Measurements from ENCODE around the gene BBS9. TPM values are rescaled to one million over a fixed set of nuclear protein-coding genes. Genes with fewer than 3 reads are reported as not detected.

Gene BBS9
- total and polyA plus RNA-seq, 4 donors = 2.3 to 9.5 (median 4.5) TPM

DNA sequence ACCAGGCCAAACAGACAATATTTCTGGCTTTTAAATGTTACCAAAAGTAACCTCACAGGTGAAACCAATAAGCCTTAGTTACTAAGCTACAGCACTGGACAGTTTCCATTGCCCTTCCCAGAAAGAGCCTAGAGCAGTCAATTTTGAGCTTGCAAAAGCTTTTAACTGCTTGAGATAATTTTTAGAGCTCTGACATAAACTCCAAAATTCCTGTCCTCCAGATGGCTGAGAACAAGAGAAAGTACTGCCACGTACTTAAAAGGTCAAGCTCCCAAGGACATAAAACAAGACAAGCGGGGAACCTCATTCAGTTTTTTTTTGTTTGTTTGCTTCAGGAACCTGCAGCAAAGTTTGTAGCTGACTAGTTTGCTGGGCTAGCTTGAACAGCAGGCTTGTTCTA lies 54.1 kb downstream of the BBS9 start:
- TF ChIP-seq, protein P1, sequence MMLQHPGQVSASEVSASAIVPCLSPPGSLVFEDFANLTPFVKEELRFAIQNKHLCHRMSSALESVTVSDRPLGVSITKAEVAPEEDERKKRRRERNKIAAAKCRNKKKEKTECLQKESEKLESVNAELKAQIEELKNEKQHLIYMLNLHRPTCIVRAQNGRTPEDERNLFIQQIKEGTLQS (IDR thresholded peaks at IDR 0.05) = no peak
- TF ChIP-seq RXRA (IDR thresholded peaks at IDR 0.05) = no peak
- no peak for TF ChIP-seq HNF4G (IDR thresholded peaks at IDR 0.05)
- no peak for TF ChIP-seq YY1 (IDR thresholded peaks at IDR 0.05)
- no peak for TF ChIP-seq HNF4A (conservative IDR thresholded peaks at IDR 0.05)
- TF ChIP-seq EGR1 (IDR thresholded peaks at IDR 0.05; ENCODE audit: low read depth in 2 of 2) = no peak
- TF ChIP-seq GABPA (IDR thresholded peaks at IDR 0.05 in 1 of 2, conservative IDR thresholded peaks at IDR 0.05 in 1 of 2) = no peak
- Histone ChIP-seq H3K27me3 (ENCODE audit: control insufficient read depth in 4 of 4, insufficient read depth in 4 of 4, low read length in 3 of 4) (no peaks in the 10 kb centered on the region), H3K36me3 (ENCODE audit: control insufficient read depth in 4 of 4, insufficient read depth in 3 of 4, low read depth in 1 of 4, low read length in 3 of 4) (no peaks in the 10 kb centered on the region), H3K9ac (ENCODE audit: low read depth in 1 of 2, low read length in 2 of 2) (no peak overlapping the region), H3K4me1 (ENCODE audit: control insufficient read depth in 4 of 4, insufficient read depth in 4 of 4, low read length in 3 of 4) (peaks cover 0 to 4% (median under 1%) of the 10 kb centered on the region in 4 donors), H3K27ac (ENCODE audit: low read depth in 1 of 2, low read length in 2 of 2) (no peak overlapping the region), H3K9me3 (ENCODE audit: control insufficient read depth in 4 of 4, low read length in 3 of 4) (no peaks in the 10 kb centered on the region), H3K4me3 (ENCODE audit: low read depth in 1 of 3, low read length in 3 of 3) (no peak overlapping the region)
- DNase-seq (ENCODE audit: low spot score) = no peak
- WGBS = 76% methylated on average over 2 of the region's 2 CpGs

DNA sequence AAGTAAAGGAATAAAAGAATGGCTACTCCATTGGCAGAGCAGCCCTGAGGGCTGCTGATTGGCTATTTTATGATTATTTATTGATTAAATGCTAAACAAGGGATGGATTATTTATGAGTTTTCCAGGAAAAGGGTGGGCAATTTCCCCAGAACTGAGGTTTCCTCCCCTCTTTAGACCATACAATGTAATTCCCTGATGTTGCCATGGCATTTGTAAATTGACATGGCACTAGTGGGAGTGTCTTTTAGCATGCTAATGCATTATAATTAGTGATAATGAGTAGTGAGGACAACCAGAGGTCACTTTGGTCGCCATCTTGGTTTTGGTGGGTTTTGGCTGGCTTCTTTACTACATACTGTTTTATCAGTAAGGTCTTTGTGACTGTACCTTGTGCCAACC lies 55.5 kb downstream of the BBS9 start:
- peaks cover 0 to 2% (median 0%) of the 10 kb centered on the region in 4 donors for H3K4me1 ChIP-seq (ENCODE audit: control insufficient read depth in 4 of 4, insufficient read depth in 4 of 4, low read length in 3 of 4)
- H3K4me3 ChIP-seq (ENCODE audit: low read depth in 1 of 3, low read length in 3 of 3) = no peak overlapping the region
- H3K27me3 ChIP-seq (ENCODE audit: control insufficient read depth in 4 of 4, insufficient read depth in 4 of 4, low read length in 3 of 4) = no peaks in the 10 kb centered on the region
- H3K36me3 ChIP-seq (ENCODE audit: control insufficient read depth in 4 of 4, insufficient read depth in 3 of 4, low read depth in 1 of 4, low read length in 3 of 4) = no peaks in the 10 kb centered on the region
- H3K9me3 ChIP-seq (ENCODE audit: control insufficient read depth in 4 of 4, low read length in 3 of 4) = no peaks in the 10 kb centered on the region
- DNase-seq (ENCODE audit: low spot score) = no peak
- no peak overlapping the region for H3K9ac ChIP-seq (ENCODE audit: low read depth in 1 of 2, low read length in 2 of 2)
- TF ChIP-seq, protein P1 (IDR thresholded peaks at IDR 0.05) = no peak
- TF ChIP-seq YY1 (IDR thresholded peaks at IDR 0.05) = no peak
- no peak for TF ChIP-seq RXRA (IDR thresholded peaks at IDR 0.05)
- TF ChIP-seq EGR1 (IDR thresholded peaks at IDR 0.05; ENCODE audit: low read depth in 2 of 2) = no peak
- TF ChIP-seq FOXA1 (IDR thresholded peaks at IDR 0.05) = no peak
- TF ChIP-seq, protein P2, sequence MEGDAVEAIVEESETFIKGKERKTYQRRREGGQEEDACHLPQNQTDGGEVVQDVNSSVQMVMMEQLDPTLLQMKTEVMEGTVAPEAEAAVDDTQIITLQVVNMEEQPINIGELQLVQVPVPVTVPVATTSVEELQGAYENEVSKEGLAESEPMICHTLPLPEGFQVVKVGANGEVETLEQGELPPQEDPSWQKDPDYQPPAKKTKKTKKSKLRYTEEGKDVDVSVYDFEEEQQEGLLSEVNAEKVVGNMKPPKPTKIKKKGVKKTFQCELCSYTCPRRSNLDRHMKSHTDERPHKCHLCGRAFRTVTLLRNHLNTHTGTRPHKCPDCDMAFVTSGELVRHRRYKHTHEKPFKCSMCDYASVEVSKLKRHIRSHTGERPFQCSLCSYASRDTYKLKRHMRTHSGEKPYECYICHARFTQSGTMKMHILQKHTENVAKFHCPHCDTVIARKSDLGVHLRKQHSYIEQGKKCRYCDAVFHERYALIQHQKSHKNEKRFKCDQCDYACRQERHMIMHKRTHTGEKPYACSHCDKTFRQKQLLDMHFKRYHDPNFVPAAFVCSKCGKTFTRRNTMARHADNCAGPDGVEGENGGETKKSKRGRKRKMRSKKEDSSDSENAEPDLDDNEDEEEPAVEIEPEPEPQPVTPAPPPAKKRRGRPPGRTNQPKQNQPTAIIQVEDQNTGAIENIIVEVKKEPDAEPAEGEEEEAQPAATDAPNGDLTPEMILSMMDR (IDR thresholded peaks at IDR 0.05; ENCODE audit: low read depth, low read length, missing input control) = no peak
- no peak for TF ChIP-seq JUND (IDR thresholded peaks at IDR 0.05)
- TF ChIP-seq, protein P3, sequence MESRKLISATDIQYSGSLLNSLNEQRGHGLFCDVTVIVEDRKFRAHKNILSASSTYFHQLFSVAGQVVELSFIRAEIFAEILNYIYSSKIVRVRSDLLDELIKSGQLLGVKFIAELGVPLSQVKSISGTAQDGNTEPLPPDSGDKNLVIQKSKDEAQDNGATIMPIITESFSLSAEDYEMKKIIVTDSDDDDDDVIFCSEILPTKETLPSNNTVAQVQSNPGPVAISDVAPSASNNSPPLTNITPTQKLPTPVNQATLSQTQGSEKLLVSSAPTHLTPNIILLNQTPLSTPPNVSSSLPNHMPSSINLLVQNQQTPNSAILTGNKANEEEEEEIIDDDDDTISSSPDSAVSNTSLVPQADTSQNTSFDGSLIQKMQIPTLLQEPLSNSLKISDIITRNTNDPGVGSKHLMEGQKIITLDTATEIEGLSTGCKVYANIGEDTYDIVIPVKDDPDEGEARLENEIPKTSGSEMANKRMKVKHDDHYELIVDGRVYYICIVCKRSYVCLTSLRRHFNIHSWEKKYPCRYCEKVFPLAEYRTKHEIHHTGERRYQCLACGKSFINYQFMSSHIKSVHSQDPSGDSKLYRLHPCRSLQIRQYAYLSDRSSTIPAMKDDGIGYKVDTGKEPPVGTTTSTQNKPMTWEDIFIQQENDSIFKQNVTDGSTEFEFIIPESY (IDR thresholded peaks at IDR 0.05) = no peak
- TF ChIP-seq, protein P4, sequence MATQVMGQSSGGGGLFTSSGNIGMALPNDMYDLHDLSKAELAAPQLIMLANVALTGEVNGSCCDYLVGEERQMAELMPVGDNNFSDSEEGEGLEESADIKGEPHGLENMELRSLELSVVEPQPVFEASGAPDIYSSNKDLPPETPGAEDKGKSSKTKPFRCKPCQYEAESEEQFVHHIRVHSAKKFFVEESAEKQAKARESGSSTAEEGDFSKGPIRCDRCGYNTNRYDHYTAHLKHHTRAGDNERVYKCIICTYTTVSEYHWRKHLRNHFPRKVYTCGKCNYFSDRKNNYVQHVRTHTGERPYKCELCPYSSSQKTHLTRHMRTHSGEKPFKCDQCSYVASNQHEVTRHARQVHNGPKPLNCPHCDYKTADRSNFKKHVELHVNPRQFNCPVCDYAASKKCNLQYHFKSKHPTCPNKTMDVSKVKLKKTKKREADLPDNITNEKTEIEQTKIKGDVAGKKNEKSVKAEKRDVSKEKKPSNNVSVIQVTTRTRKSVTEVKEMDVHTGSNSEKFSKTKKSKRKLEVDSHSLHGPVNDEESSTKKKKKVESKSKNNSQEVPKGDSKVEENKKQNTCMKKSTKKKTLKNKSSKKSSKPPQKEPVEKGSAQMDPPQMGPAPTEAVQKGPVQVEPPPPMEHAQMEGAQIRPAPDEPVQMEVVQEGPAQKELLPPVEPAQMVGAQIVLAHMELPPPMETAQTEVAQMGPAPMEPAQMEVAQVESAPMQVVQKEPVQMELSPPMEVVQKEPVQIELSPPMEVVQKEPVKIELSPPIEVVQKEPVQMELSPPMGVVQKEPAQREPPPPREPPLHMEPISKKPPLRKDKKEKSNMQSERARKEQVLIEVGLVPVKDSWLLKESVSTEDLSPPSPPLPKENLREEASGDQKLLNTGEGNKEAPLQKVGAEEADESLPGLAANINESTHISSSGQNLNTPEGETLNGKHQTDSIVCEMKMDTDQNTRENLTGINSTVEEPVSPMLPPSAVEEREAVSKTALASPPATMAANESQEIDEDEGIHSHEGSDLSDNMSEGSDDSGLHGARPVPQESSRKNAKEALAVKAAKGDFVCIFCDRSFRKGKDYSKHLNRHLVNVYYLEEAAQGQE (IDR thresholded peaks at IDR 0.05) = no peak
- no peak for TF ChIP-seq RAD21 (IDR thresholded peaks at IDR 0.05)
- TF ChIP-seq GABPA (IDR thresholded peaks at IDR 0.05 in 1 of 2, conservative IDR thresholded peaks at IDR 0.05 in 1 of 2) = no peak
- TF ChIP-seq, protein P5, sequence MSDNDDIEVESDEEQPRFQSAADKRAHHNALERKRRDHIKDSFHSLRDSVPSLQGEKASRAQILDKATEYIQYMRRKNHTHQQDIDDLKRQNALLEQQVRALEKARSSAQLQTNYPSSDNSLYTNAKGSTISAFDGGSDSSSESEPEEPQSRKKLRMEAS (IDR thresholded peaks at IDR 0.05) = no peak
- no peak for TF ChIP-seq NR2F2 (IDR thresholded peaks at IDR 0.05)
- no peak for TF ChIP-seq TAF1 (conservative IDR thresholded peaks at IDR 0.05)
- no peak for TF ChIP-seq FOXA2 (IDR thresholded peaks at IDR 0.05)
- H3K27ac ChIP-seq (ENCODE audit: low read depth in 1 of 2, low read length in 2 of 2) = no peak overlapping the region
- 94% methylated on average over 1 of the region's 1 CpG for WGBS
